Testis (tissue), 3 donors: ENCODE results near the gene POGLUT3. TPM values are rescaled to one million over a fixed set of nuclear protein-coding genes. Genes with fewer than 3 reads are reported as not detected.

Source experiments
- DNase-seq: peaks from one replicate; pipeline ENCODE4 v3.0.0-alpha.2; 2019
- H3K27ac ChIP-seq, 2 donors: fragments of 200-600 bp; sonication (generic); one replicate each; pipeline ENCODE4 v1.5.1; 2019
- H3K27me3 ChIP-seq: fragments of 200-600 bp; sonication (generic); one replicate; pipeline ENCODE4 v1.5.1; 2019
- H3K36me3 ChIP-seq: fragments of 200-600 bp; sonication (generic); one replicate; pipeline ENCODE4 v1.5.1; 2017; ENCODE audit warnings: low read depth; ENCODE audit errors: missing control alignments
- H3K4me1 ChIP-seq: fragments of 200-600 bp; sonication (generic); one replicate; pipeline ENCODE4 v1.5.1; 2019
- H3K4me3 ChIP-seq, 2 donors: fragments of 200-600 bp; sonication (generic); one replicate each; pipeline ENCODE4 v1.5.1; 2017 to 2019
- H3K9me3 ChIP-seq: fragments of 200-600 bp; sonication (generic); one replicate; pipeline ENCODE4 v1.5.1; 2017
- CTCF ChIP-seq, 3 experiments: fragments of 450-650 bp in 2 of 3; fragments of 200-600 bp in 1 of 3; sonication (generic) in 1 of 3; IDR thresholded peaks; one replicate each; pipeline ENCODE4 v1.5.1; 2016 to 2019; ENCODE audit warnings: antibody characterized with exemption in 3 of 3, mild to moderate bottlenecking in 2 of 3, moderate library complexity in 1 of 3
- POLR2A ChIP-seq: fragments of 450-650 bp; IDR thresholded peaks from one replicate; pipeline ENCODE4 v1.6.1; 2017; ENCODE audit warnings: antibody characterized with exemption, mild to moderate bottlenecking, moderate library complexity
- WGBS, 2 donors: methylation state at CpG; one replicate each; pipeline ENCODE4 v1.1.5; 2018; 5-methylcytosine and 5-hydroxymethylcytosine counted together
- intact Hi-C: fragments of 100-400 bp; cut with DNase I; formaldehyde crosslinking; loops from one replicate; pipeline ENCODE4 v1.15.1; 2023; ENCODE audit warnings: low total_unique reads
- polyA plus RNA-seq: library from polyadenylated mRNA; stranded (reverse); fragments of 350-450 nt; fragmentation: Illumina TruSeq; extraction: RNeasy Lipid Tissue Mini Kit (QIAGEN cat#74804); gene quantifications from one replicate; pipeline ENCODE4 v1.2.3, GENCODE V29; 2014; ENCODE audit warnings: low read depth, low replicate concordance; ENCODE audit not compliant: insufficient read depth
- total RNA-seq, 2 donors: library from RNA; depleted of rRNA; stranded (reverse); fragments of >200 nt; gene quantifications; one replicate each; pipeline ENCODE4 v1.2.3, GENCODE V29; 2016

The POGLUT3 gene
- total and polyA plus RNA-seq, 3 donors from 2014 or later = 6.5 to 10.7 (median 10.5) TPM

- DNase-seq = peak; percentile 19
- intact Hi-C loops = loop anchor here (10.0 kb wide), 1 partner anchor 146 kb away; no protein-coding TSS in a partner anchor
- Histone ChIP-seq H3K36me3 (no peaks in the 10 kb centered on the region), H3K4me1 (peaks cover 3% of the 10 kb centered on the region), H3K27ac (no peak overlapping the region), H3K9me3 (no peaks in the 10 kb centered on the region), H3K4me3 (no peak overlapping the region), H3K27me3 (no peaks in the 10 kb centered on the region)
- 46 to 54% methylated on average over 3 of the region's 3 CpGs for WGBS, 2 donors
- no peak for TF ChIP-seq POLR2A
Observed at GRCh38 chr11:108508653-108509593, 10.7 kb upstream of the POGLUT3 start.

GRCh38 chr11:108501396-108501795, 3.2 kb upstream of the POGLUT3 start:
- no peak for TF ChIP-seq POLR2A
- TF ChIP-seq CTCF (IDR thresholded peaks at IDR 0.05) = no peak
- 84 to 87% methylated on average over 5 of the region's 5 CpGs for WGBS, 2 donors
- intact Hi-C loops = loop anchor here (10.0 kb wide), 1 partner anchor 153 kb away; no protein-coding TSS in a partner anchor
- no peaks in the 10 kb centered on the region for H3K36me3 ChIP-seq
- H3K27ac ChIP-seq = no peak overlapping the region
- H3K9me3 ChIP-seq = no peaks in the 10 kb centered on the region
- no peak for DNase-seq
- H3K27me3 ChIP-seq = no peaks in the 10 kb centered on the region
- H3K4me1 ChIP-seq = no peaks in the 10 kb centered on the region
- no peak overlapping the region for H3K4me3 ChIP-seq

GRCh38 chr11:108500721-108501120, 2.5 kb upstream of the POGLUT3 start:
- WGBS, 2 donors = 51 to 53% methylated on average over 2 of the region's 2 CpGs
- intact Hi-C loops = loop anchor here (10.0 kb wide), 1 partner anchor 154 kb away; no protein-coding TSS in a partner anchor
- Histone ChIP-seq H3K4me3 (no peak overlapping the region), H3K36me3 (no peaks in the 10 kb centered on the region), H3K4me1 (no peaks in the 10 kb centered on the region), H3K27me3 (no peaks in the 10 kb centered on the region), H3K27ac (no peak overlapping the region), H3K9me3 (no peaks in the 10 kb centered on the region)
- DNase-seq = no peak
- TF ChIP-seq POLR2A = no peak
- no peak for TF ChIP-seq CTCF (IDR thresholded peaks at IDR 0.05)

GRCh38 chr11:108500169-108500568, 2.0 kb upstream of the POGLUT3 start:
- intact Hi-C loops = loop anchor here (10.0 kb wide), 1 partner anchor 155 kb away; no protein-coding TSS in a partner anchor

More at GRCh38 chr11:108500169-108500568, 2.0 kb upstream of the POGLUT3 start:
- TF ChIP-seq CTCF (IDR thresholded peaks at IDR 0.05) = no peak
- no peak for TF ChIP-seq POLR2A
- Histone ChIP-seq H3K27ac (no peak overlapping the region), H3K4me1 (no peaks in the 10 kb centered on the region), H3K36me3 (no peaks in the 10 kb centered on the region), H3K4me3 (no peak overlapping the region), H3K9me3 (no peaks in the 10 kb centered on the region), H3K27me3 (no peaks in the 10 kb centered on the region)
- 83 to 87% methylated on average over 4 of the region's 4 CpGs for WGBS, 2 donors
- DNase-seq = no peak
